PC-9 (cell line): ENCODE data around the gene ZNFX1. TPM values are rescaled to one million over a fixed set of nuclear protein-coding genes. Genes with fewer than 3 reads are reported as not detected.
A peak's percentile ranks its signal among the peaks of the same experiment; 100 is the strongest.

Experiments
- BruUV-seq: library from RNA; stranded (reverse); fragments of 400-500 nt; replicated peaks from 2 replicates; lab custom pipeline; 2021; lab: Mats Ljungman, UMichigan
- CTCF ChIA-PET: fragments of 300-600 bp; sonication (Branson Sonifier 250); formaldehyde crosslinking; loops from one replicate; lab custom pipeline; 2022; ENCODE audit warnings: antibody characterized with exemption; lab: Charles Lee
- POLR2A ChIA-PET: fragments of 300-600 bp; sonication (Branson Sonifier 250); formaldehyde crosslinking; loops from one replicate; lab custom pipeline; 2022; ENCODE audit warnings: antibody characterized with exemption; ENCODE audit not compliant: unreplicated experiment; lab: Charles Lee
- DNase-seq, 2 experiments: peaks; one replicate each; pipeline versions ENCODE4 v3.0.0 to v3.0.0-alpha.2; 2015 to 2022; ENCODE audit warnings: mixed read lengths in 1 of 2
- H2AFZ ChIP-seq: fragments of 200-600 bp; sonication (generic); 2 replicates; pipeline ENCODE4 v1.8.1; 2017; ENCODE audit warnings: antibody characterized with exemption
- H3F3A ChIP-seq: fragments of 200-600 bp; sonication (generic); 2 replicates; pipeline ENCODE4 v1.8.1; 2017; ENCODE audit warnings: antibody characterized with exemption, mild to moderate bottlenecking, low read depth; ENCODE audit not compliant: insufficient read depth
- H3K27ac ChIP-seq: fragments of 200-600 bp; sonication (generic); 2 replicates; pipeline ENCODE4 v1.6.1; 2016; ENCODE audit warnings: mixed run types
- H3K27me3 ChIP-seq: fragments of 200-600 bp; sonication (generic); 2 replicates; pipeline ENCODE4 v1.6.1; 2016; ENCODE audit warnings: low read depth, mixed run types; ENCODE audit not compliant: insufficient read depth
- H3K36me3 ChIP-seq: fragments of 200-600 bp; sonication (generic); 2 replicates; pipeline ENCODE4 v1.6.1; 2016; ENCODE audit warnings: low read depth, mixed run types
- H3K4me1 ChIP-seq: fragments of 200-600 bp; sonication (generic); replicated peaks from 2 replicates; pipeline ENCODE4 v1.6.1; 2016; ENCODE audit warnings: mixed run types; ENCODE audit not compliant: insufficient read depth
- H3K4me2 ChIP-seq: fragments of 200-600 bp; sonication (generic); 2 replicates; pipeline ENCODE4 v1.6.1; 2017; ENCODE audit warnings: mixed run types
- H3K4me3 ChIP-seq: fragments of 200-600 bp; sonication (generic); 2 replicates; pipeline ENCODE4 v1.6.1; 2016; ENCODE audit warnings: mixed run types
- H3K79me2 ChIP-seq: fragments of 200-600 bp; sonication (generic); 2 replicates; pipeline ENCODE4 v1.6.1; 2017; ENCODE audit warnings: low read depth, mixed run types
- H3K9me2 ChIP-seq: fragments of 200-600 bp; sonication (generic); 2 replicates; pipeline ENCODE4 v1.8.1; 2017; ENCODE audit warnings: mild to moderate bottlenecking; ENCODE audit not compliant: insufficient read depth
- H3K9me3 ChIP-seq: fragments of 200-600 bp; sonication (generic); 2 replicates; pipeline ENCODE4 v1.8.1; 2016; ENCODE audit warnings: low read depth; ENCODE audit not compliant: insufficient read depth
- H4K20me1 ChIP-seq: fragments of 200-600 bp; sonication (generic); 2 replicates; pipeline ENCODE4 v1.8.1; 2017; ENCODE audit not compliant: insufficient read depth
- CTCF ChIP-seq: fragments of 200-600 bp; sonication (generic); conservative IDR thresholded peaks from 2 replicates; pipeline ENCODE4 v1.6.1; 2017; ENCODE audit warnings: mixed run types, antibody characterized with exemption, mild to moderate bottlenecking, moderate library complexity
- EZH2 ChIP-seq: fragments of 200-600 bp; sonication (generic); IDR thresholded peaks from 2 replicates; pipeline ENCODE4 v1.8.0; 2017; ENCODE audit warnings: antibody characterized with exemption, low read depth
- intact Hi-C: fragments of 100-400 bp; cut with micrococcal nuclease; formaldehyde crosslinking; loops from one replicate; pipeline ENCODE4 v1.10.0; 2022; ENCODE audit not compliant: unreplicated experiment
- total RNA-seq: library from RNA; stranded (reverse); gene quantifications from 2 replicates; pipeline ENCODE4 v1.2.3, GENCODE V29; 2021

Gene ZNFX1
- total RNA-seq, 1 experiment from 2014 or later = 29.7 TPM

GRCh38 chr20:49293122-49293521, 15.3 kb upstream of the ZNFX1 start:
- H3K4me1 ChIP-seq = peaks cover 23% of the 10 kb centered on the region
- CTCF ChIA-PET = no interaction called here

GRCh38 chr20:49292010-49292409, 14.2 kb upstream of the ZNFX1 start:
- TF ChIP-seq EZH2 = no peak
- TF ChIP-seq CTCF = no peak
- Histone ChIP-seq H3K79me2 (peaks cover 18% of the 10 kb centered on the region), H3K4me3 (no peak overlapping the region), H4K20me1 (peaks cover 47% of the 10 kb centered on the region), H3K36me3 (peaks cover 37% of the 10 kb centered on the region), H3K27me3 (no peaks in the 10 kb centered on the region), H3K9me3 (peaks cover 3% of the 10 kb centered on the region; the same call in 1 of the 2 replicates), H3K27ac (peak overlapping the region; percentile 32), H2AFZ (no peak overlapping the region), H3K9me2 (no peaks in the 10 kb centered on the region), H3K4me1 (peaks cover 24% of the 10 kb centered on the region), H3K4me2 (no peak overlapping the region), H3F3A (peaks cover 68% of the 10 kb centered on the region)
- DNase-seq = no peak
- BruUV-seq = no TSS peak
- intact Hi-C loops = no loop called here
- ChIA-PET CTCF (interaction anchor here (0.6 kb wide), 1 partner anchor 496 kb away, joined by 3 read pairs; no protein-coding TSS in a partner anchor), POLR2A (interaction anchor here (0.6 kb wide), 1 partner anchor 9 kb away, joined by 16 read pairs; no protein-coding TSS in a partner anchor)

More at GRCh38 chr20:49293122-49293521, 15.3 kb upstream of the ZNFX1 start:
- Histone ChIP-seq H3F3A (peaks cover 57% of the 10 kb centered on the region), H3K9me2 (no peaks in the 10 kb centered on the region), H3K79me2 (peaks cover 7% of the 10 kb centered on the region; the same call in 1 of the 2 replicates), H3K4me2 (no peak overlapping the region), H3K27me3 (no peaks in the 10 kb centered on the region), H2AFZ (no peak overlapping the region), H4K20me1 (peaks cover 36% of the 10 kb centered on the region), H3K4me3 (no peak overlapping the region), H3K27ac (no peak overlapping the region), H3K9me3 (no peaks in the 10 kb centered on the region), H3K36me3 (peaks cover 25% of the 10 kb centered on the region)
- POLR2A ChIA-PET = no interaction called here
- DNase-seq = no peak
- intact Hi-C loops = no loop called here
- BruUV-seq = no TSS peak
- no peak for TF ChIP-seq CTCF
- no peak for TF ChIP-seq EZH2

GRCh38 chr20:49291200-49291599, 13.3 kb upstream of the ZNFX1 start:
- no peak overlapping the region for H3K4me3 ChIP-seq
- peaks cover 45% of the 10 kb centered on the region for H3K36me3 ChIP-seq
- no peaks in the 10 kb centered on the region for H3K27me3 ChIP-seq
- peaks cover 32% of the 10 kb centered on the region for H3K4me1 ChIP-seq
- H3K4me2 ChIP-seq = no peak overlapping the region
- TF ChIP-seq EZH2 (no peak), CTCF (no peak)
- peak overlapping the region; percentile 32 for H3K27ac ChIP-seq
- H4K20me1 ChIP-seq = peaks cover 55% of the 10 kb centered on the region
- no peak overlapping the region for H2AFZ ChIP-seq
- H3K79me2 ChIP-seq = peaks cover 26% of the 10 kb centered on the region
- H3K9me3 ChIP-seq = peaks cover 11% of the 10 kb centered on the region
- intact Hi-C loops = no loop called here
- POLR2A ChIA-PET = interaction anchor here (0.6 kb wide), 1 partner anchor 55 kb away, joined by 3 read pairs; no protein-coding TSS in a partner anchor
- CTCF ChIA-PET = no interaction called here
- no peaks in the 10 kb centered on the region for H3K9me2 ChIP-seq
- peaks cover 76% of the 10 kb centered on the region for H3F3A ChIP-seq
- no TSS peak for BruUV-seq
- no peak for DNase-seq
